Activated CD4-positive, alpha-beta T cell treated with anti-CD3 and anti-CD28 coated beads for 48 hours (primary cell): ENCODE measurements around the gene ESRRA.

Experiments used
- DNase-seq: peaks from one replicate; pipeline ENCODE4 v3.0.0-alpha.2; 2020

Gene ESRRA

DNA sequence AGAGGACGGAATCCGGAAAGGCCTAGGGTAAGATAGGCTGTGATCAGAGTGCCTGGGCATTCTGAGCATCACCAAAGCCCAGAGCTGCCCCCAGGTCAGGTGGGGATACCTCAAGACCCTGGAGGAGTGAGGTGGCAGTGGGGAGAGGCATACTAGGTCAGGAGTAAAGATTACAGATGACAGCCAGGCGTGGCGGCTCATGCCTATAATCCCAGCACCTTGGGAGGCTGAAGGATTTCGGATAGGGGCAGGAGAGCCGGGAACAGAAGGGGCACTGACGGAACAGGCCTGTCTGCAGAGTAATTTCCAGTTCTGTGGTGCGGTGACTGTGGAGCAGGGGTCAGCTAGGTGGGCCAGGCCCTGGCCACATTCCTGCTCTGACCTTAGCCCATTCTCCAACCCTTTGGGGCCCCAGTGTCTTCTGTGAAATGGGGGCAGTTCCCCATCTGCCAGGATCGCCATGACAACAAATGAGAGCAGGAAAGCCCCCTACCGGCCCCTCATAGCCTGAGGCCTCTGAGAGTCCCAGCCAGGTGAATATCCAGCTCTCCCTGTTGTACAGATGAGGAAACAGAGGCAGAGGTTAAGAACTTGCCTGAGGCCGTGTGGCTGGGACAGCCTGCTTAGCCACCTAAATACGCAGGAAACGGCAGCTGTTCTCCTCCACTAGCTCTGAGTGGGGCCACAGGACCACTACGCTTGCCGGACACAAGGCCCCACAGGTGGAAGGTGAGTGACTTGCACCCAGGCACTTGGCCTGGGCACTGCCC lies 30.1 kb upstream of the ESRRA start:
- DNase-seq: no peak

DNA sequence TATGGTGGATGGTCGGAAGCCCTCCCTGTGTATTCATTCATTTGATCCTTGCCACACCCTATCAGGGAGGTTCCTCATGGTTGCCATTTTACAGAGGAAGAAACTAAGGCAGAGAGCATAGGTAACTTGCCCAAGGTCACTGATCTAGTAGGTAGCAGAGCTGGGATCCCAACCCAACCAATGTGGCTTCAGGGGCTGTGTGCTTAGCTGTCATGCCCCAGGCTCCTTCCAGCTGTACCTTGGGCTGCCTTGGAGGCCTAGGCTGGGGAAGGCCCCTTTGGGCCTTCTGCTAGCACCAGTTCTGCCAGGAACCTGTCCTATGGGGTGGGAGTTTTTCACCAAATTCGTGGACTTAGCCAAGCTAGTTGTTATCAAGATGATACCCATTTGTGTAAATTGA lies 29.5 kb upstream of the ESRRA start:
- no peak for DNase-seq

DNA sequence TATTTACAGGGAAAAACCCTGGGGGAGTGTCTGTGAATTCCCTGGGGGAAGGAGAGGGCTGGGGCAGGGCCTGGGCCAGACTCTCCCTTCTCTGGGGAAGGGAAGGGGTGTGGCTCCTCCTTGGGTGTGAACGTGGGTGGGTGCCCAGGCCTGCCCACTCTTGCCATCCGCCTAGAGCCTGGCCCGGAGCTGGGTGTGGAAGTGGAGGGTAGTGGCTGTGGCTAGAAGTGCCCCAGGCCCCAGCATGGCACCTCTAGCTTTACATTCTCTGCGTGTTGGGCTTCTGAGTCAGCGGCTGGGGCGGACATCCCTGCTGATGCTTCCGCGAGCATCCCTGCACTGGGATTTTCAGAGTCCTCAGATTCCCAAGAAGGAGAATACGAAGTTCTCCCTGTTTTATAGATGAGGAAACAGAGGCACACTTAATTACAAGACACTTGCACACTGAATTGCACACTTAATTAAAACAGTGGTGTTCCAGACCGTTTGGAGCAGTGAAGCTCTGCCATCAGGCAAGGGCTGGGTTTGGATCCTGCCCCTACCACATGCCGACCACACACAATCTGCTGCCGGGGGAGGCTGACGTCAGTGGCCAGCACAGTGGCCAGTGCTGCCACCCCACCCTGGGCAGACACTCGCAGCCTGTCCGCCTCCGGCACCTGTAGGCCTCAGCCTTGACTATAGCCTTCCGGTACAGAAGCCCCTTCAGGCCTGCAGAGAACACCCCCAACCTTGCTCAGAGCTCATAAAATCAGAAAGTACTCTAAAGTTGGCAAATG lies 28.5 kb upstream of the ESRRA start:
- no peak for DNase-seq

DNA sequence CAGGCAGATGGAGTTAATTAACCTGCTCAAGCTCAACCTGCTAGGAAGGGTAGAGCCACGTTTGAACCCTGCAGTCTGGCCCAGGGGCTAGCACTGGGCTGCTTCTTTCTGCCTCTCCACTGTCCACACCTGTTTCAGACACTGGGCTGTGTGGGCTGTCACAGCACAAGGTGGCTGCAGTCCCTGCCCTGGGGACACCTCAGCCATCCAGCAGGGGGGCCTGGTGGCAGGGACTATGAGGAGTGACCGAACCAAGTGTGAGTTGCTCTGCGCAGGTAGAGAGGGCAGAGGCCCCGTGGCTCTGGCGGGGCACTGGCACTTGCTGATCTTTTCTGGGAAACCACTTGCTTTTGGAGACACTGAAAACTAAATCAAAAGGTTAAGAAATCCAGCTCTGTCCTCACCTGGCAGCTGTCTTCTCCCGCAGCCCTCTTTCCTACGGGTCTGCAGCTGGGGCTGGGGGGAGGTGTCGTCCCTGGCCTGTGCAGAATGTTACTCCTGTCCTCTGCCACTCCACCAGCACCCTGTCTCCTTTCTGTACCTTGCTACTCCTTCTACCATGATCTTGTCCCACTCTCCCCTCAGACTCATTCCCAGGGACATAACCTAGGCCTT lies 26.6 kb upstream of the ESRRA start:
- DNase-seq: no peak

DNA sequence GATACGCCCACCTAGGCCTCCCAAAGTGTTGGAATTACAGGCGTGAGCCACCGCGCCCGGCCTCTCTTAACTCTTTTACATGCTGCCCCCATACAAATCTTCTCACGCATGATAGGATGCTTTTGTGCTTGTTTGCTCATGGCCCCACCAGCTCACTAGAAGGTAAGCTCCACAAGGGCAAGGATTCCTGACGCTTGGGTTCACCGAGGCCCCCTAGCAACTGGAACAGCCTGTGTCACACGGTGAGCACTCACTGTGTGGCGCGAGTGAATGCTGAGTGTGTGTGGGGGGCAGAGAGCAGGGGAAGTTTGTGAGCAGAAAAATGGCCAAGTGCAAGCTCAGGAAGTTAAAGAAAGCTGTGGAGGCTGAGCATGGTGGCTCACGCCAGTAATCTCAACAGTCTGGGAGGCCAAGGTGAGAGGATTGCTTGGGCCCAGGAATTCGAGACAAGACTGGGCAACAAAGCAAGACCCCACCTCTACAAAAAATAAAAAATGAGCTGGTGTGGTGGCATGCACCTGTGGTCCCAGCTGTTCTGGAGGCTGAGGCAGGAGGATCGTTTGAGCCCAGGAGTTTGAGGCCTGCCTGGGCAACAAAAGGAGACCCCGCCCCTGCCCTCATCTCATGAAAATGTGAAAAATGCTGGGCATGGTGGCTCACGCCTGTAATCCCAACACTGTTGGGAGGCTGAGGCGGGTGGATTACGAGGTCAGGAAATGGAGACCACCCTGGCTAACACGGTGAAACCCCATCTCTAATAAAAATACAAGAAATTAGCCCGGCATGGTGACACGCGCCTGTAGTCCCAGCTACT lies 23.2 kb upstream of the ESRRA start:
- DNase-seq: no peak

DNA sequence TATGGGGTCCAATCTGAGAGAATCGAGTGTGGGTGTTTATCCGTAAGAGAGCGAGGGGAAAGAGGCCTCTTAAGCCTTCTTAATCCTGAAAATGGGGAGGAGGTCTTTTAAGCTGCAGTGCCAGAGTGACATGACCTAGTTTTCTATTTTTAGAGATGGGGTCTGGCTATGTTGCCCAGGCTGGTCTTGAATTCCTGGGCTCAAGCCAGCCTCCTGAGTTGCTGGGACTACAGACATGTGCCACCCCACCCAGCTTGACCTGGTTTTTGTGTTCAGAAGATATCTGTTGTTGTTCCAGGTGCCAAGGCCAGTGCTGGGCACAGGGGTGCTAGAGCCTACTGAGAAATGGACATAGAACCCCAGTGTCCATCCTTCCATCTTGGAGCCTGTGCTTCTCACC lies 22.2 kb upstream of the ESRRA start:
- no peak for DNase-seq

DNA sequence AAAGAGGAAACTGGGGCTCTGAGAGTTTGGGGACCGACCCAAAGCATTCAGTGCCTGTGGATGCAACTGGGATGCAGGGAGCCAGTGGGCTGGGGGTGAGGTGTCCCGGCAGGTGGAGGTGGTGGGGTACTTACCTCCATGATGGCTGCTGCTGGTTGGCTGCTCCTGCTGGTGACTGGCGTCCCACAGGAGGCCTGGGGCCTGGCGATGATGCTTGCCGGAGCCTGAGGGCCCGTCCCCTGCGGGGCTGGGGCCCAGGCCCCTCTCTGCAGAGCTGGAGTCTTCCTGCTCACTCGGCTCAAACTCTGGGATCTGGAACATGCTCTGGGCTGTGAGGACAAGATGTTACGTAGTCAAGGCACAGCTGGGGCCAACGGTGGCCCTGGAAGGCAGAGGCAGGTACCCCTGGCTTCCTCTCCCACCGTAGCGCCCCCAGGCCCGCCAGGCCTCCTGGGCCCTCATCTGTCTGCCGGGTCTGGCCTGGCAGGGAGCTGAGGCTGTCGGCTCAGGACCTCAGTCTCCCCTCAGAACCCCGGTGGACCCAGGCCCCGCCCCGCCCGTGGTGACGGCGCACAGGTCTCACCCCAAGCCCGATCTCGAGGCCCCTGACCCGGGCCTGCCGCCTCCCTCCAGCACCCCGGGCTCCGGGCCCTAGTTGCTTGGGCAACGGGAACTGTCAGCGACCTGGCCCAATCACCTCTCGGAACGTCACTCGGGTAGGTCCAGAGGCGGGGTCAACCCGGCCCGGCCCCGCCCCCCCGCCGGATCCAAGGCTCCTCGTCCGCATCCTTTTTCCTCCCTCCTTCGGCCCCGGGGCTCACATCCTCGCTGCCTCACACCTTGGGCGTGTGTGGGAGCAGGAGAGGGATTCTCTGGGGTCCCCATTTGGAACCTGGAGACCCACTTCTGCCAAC lies 21.0 kb upstream of the ESRRA start, which contains the start of gene BAD:
Gene BAD, minus strand, starts transcription at position 618 of the 914 bp plus-strand sequence. Its CDS starts 297 bp downstream, at position 321.
- DNase-seq: peak; percentile 95

DNA sequence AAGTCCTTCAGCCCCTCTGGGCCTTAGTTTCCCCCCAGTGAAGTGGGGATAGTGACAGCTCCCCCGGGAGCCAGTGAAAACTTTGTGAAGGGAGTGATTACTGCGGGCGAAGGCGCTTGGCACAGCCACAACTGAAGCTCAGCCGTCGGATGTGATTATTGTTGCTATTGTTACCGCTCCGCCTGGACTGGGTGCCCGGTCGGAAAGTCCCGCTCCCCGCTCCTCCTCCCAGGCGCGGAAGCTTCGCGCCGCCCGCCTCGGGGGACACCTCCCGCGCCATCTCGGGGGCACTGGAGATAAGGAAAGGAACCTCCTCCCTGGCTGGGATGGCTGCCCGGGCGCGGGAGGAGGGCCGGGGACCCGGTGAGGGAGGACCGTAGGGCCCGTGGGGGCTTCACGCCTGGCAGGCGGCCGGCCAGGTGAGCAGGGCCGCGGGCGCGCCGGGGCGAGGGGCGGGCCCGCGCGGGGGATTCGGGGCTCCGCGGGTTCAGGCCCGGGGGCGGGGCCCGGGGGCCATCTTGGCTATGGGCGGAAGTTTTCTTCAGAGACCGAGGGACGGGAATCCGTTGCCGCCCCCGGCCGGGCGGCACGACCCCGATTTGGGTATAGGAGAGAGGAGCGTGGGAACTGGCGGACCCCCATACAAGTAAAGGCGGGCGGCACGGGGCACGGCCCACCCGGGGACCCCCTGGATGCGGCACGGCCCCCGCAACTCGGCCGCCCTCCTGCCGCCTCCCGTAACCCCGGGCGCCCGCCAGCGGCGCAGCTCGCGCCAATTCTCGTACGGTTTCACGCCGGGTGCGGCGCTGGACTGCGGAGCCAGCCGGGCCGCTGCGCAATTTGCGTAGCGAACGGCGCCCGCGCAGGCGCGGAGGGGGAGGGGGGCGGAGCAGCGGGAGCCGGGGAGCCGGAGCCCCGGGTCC lies 20.1 kb upstream of the ESRRA start, which contains the start of gene GPR137:
Gene GPR137, plus strand, starts transcription at position 887 of the 923 bp plus-strand sequence. CDS start 677 bp downstream, outside the sequence.
- peak; percentile 92 for DNase-seq

DNA sequence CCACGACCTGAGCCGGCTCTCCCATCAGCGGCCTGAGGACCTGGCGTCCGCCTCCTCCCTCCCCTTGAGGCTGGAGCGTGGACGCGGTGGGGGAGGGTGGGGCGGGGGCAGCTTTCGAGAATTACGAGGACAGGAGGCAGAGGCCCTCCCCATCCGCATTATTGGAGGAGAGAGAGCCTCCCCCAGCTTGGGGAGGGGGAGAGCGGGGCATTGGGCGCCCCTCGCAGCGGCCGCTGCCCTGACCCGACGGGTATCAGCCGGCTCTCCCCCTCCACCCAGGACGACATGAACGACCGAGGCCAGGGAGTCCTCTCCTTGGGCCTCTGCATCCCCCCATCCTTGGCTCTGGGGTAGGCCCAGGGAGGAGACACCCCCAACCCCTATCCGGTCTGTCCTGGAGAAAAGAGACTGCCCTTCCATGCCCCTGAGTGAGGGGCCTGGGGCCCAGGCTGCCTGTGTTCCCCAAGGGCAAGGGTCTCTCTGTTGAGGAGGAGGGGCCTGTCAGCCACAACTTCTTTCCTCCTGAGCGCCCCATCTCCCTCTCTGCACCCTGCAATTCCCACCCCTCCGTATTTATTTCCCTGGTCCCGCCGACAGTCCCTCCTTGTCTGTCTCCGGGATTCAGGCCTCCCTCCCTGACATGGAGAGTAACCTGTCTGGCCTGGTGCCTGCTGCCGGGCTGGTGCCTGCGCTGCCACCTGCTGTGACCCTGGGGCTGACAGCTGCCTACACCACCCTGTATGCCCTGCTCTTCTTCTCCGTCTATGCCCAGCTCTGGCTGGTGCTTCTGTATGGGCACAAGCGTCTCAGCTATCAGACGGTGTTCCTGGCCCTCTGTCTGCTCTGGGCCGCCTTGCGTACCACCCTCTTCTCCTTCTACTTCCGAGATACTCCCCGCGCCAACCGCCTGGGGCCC lies 19.2 kb upstream of the ESRRA start:
- peak; percentile 47 for DNase-seq

DNA sequence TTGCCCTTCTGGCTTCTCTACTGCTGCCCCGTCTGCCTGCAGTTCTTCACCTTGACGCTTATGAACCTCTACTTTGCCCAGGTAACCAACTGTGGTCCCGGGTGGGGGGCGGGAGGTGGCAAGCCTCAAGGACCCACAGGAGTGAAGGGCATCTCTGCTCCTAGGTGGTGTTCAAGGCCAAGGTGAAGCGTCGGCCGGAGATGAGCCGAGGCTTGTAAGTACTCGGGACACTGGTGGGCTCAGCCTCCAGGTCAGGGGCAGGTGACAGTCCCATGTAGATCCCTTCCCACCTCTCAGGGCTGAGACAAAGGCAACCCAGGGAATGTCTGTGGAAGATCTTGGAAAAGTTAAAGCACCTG lies 18.5 kb upstream of the ESRRA start:
- DNase-seq: no peak

DNA sequence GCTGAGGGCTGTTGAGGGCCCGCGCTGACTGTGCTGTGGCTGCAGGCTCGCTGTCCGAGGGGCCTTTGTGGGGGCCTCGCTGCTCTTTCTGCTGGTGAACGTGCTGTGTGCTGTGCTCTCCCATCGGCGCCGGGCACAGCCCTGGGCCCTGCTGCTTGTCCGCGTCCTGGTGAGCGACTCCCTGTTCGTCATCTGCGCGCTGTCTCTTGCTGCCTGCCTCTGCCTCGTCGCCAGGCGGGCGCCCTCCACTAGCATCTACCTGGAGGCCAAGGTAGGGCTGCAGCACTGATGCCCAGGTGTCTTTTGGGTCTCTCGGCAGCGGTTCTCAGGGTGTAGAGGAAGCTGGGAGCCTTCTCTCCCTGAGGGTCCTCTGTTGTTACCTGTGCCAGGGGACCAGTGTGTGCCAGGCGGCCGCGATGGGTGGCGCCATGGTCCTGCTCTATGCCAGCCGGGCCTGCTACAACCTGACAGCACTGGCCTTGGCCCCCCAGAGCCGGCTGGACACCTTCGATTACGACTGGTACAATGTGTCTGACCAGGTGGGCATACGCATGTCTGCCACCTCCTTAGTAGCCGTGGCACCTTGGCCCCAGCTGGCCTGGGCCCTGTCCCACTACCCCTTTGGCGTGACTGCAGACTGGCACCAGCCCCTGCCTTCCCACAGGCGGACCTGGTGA lies 17.5 kb upstream of the ESRRA start:
- no peak for DNase-seq

DNA sequence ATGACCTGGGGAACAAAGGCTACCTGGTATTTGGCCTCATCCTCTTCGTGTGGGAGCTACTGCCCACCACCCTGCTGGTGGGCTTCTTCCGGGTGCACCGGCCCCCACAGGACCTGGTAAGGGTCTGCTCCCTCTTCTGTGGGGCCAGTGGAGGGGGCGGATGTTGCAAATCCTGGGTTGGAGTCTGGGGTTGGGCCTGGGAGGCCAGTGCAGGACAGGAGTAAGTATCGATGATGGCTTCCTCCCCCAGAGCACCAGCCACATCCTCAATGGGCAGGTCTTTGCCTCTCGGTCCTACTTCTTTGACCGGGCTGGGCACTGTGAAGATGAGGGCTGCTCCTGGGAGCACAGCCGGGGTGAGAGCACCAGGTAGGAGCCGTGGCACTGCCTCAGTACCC lies 17.0 kb upstream of the ESRRA start:
- DNase-seq: no peak

DNA sequence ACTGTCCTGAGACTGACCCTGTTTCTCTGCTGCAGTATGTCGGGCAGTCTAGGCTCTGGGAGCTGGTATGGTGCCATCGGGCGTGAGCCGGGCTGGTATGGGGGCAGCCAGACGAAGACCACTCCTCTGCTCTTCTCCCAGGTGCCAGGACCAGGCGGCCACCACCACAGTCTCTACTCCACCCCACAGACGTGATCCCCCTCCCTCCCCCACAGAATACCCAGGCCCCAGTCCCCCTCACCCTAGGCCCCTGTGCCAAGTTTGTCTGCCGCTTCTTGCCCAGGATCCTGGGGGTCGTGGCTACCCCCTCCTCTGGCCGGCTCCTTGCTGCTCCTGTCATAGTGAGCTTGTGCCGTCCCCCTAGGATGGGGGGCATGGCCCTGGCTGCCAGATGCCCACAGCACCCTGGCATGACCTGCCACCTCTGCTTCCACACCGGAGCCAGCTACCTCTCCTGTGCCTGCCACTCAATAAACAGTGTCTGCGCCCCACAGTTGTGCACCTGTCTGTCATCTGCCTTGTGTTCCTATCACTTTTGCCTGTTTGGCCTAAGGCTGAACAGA lies 16.2 kb upstream of the ESRRA start:
- no peak for DNase-seq

DNA sequence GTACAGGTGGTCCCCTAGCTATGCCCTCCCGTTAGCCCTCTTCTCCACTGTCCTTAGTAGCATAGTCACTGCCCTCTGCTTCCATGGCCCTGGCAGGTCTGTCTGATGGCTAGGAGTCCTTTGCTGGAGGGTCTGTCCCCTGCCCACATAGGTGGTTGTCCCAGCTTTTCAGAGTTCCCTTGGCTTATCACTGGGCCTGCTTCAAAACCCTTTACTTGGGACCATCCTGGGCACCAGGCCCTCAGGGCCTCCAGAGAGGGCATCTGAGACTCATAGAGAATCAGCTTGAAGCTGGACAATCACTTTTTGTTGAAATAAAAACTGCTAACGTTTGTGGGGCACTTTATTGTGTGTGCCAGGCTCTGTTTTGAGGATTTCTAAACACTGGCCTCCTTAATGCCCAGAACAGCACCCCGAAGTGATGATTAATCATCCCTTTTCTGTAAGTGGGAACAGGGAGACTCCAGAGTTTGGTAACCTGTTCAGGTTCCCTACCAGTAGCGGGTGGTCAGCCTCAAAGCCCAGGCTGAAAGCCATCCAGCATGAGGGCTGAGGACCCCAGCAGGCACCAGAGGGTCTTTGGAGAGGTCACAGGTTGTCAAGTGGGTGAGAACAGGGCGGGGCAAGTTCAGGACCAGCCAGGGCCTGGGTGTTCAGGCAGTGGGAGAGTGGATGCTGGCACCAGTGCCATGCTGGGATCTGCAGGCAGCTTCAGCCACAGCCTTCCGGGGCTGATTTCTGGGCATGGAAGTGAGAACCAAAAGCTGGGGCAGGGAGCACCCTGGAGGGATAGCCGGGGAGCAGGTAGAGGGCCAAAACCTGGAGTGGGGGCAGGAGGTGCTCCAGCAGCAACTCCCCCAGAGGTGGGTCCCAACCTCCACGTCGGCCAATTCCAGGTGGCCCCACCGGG lies 14.7 kb upstream of the ESRRA start:
- DNase-seq: no peak

DNA sequence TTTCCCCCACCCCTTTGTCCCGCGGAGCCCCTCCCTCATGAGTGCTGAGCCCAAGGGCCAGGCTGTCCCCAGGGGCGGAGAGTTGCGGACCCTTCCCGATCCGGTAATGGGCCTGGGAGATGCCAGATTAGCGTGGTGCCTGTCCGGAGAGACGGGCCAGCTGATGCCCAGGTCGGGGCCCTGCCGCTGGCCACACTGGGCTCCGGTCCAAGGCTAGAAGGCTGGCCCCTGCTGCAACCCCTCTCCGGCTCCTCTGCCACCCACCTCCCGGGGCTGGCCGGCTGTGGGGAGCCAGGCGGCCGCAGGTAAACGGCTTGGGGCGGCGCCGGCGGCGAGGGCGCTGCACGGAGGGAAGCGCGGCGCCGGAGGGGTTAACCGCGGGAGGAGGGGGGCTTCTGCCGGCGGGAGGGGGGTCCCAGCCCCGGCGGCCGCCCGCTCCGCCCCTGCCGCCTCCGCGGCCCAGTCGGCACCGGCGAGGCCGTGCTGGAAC lies 14.0 kb upstream of the ESRRA start, which contains the start of gene KCNK4:
Gene KCNK4, plus strand, starts transcription at position 41 of the 490 bp plus-strand sequence. CDS start 1,717 bp downstream, outside the sequence.
- no peak for DNase-seq

DNA sequence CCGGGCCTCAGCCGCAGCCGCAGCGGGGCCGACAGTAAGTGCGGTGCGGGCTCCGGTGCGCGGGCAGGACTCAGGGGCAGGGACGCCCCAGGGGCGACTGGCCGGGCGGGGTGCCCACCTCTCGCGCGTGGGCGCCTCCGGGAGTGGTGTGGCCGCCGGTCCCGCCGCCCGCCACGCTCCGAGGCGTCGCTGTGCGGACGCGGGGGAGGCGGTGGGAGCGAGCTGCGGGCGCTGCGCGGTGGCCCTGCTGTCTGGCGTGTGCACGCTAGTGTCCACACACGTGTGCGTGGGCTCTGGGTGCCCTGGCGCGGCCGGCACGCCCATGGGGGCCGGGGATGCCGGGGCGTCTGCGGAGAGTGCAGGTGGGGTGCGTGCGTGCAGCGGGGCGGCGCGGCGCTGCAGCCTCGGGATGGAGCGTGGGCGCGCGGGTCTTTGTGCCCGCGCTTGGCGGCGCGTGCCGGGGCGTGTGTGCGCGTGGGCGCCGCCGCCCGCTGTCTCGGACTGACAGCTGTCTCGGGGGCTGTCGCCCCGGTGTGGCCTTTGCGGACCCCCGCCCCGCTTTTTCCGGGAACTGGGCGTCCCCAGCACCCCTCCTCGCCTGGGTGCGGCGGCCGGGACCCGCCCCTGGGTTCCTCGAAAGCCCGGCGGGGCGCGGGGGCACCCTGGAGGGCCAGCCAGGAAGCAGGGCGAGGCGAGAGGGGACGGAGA lies 13.4 kb upstream of the ESRRA start:
- DNase-seq: no peak
